ENCODE data around the gene NCAPD2.

GRCh38 chr12:6469609-6470374 lies 24.1 kb upstream of the NCAPD2 start:
- TF ChIP-seq, protein P1, sequence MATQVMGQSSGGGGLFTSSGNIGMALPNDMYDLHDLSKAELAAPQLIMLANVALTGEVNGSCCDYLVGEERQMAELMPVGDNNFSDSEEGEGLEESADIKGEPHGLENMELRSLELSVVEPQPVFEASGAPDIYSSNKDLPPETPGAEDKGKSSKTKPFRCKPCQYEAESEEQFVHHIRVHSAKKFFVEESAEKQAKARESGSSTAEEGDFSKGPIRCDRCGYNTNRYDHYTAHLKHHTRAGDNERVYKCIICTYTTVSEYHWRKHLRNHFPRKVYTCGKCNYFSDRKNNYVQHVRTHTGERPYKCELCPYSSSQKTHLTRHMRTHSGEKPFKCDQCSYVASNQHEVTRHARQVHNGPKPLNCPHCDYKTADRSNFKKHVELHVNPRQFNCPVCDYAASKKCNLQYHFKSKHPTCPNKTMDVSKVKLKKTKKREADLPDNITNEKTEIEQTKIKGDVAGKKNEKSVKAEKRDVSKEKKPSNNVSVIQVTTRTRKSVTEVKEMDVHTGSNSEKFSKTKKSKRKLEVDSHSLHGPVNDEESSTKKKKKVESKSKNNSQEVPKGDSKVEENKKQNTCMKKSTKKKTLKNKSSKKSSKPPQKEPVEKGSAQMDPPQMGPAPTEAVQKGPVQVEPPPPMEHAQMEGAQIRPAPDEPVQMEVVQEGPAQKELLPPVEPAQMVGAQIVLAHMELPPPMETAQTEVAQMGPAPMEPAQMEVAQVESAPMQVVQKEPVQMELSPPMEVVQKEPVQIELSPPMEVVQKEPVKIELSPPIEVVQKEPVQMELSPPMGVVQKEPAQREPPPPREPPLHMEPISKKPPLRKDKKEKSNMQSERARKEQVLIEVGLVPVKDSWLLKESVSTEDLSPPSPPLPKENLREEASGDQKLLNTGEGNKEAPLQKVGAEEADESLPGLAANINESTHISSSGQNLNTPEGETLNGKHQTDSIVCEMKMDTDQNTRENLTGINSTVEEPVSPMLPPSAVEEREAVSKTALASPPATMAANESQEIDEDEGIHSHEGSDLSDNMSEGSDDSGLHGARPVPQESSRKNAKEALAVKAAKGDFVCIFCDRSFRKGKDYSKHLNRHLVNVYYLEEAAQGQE (IDR thresholded peaks at IDR 0.05; ENCODE audit: low read depth), result no peak
- TF ChIP-seq CEBPB (IDR thresholded peaks at IDR 0.05), result no peak
- TF ChIP-seq MAX (IDR thresholded peaks at IDR 0.05), result no peak
- no peak for TF ChIP-seq RAD21 (IDR thresholded peaks at IDR 0.05; ENCODE audit: low read depth)
- TF ChIP-seq FOXM1 (IDR thresholded peaks at IDR 0.05; ENCODE audit: borderline replicate concordance, low read depth), result no peak
- no peak for TF ChIP-seq EP300 (IDR thresholded peaks at IDR 0.05; ENCODE audit: borderline replicate concordance)
- TF ChIP-seq CREB1 (IDR thresholded peaks at IDR 0.05; ENCODE audit: low read depth), result no peak
- TF ChIP-seq YY1 (IDR thresholded peaks at IDR 0.05; ENCODE audit: low read depth), result no peak
- no peak for TF ChIP-seq TCF12 (IDR thresholded peaks at IDR 0.05; ENCODE audit: low read depth)
